Peyer's patch (tissue), 4 donors: ENCODE results near the gene PHYHIPL.

Experiments used
- POLR2A ChIP-seq, 2 donors: fragments of 450-650 bp; IDR thresholded peaks; one replicate each; pipeline ENCODE4 v1.5.1; 2017; ENCODE audit warnings: antibody characterized with exemption in 2 of 2, mild to moderate bottlenecking in 2 of 2, moderate library complexity in 2 of 2
- TF ChIP-seq, protein P1 (sequence below), 6 experiments: fragments of 450-650 bp in 4 of 6; fragments of 200-600 bp in 2 of 6; sonication (generic) in 1 of 6; IDR thresholded peaks; one replicate each; pipeline ENCODE4 v1.5.1; 2017 to 2019; ENCODE audit warnings: antibody characterized with exemption in 6 of 6, mild to moderate bottlenecking in 3 of 6, moderate library complexity in 1 of 6

DNA sequence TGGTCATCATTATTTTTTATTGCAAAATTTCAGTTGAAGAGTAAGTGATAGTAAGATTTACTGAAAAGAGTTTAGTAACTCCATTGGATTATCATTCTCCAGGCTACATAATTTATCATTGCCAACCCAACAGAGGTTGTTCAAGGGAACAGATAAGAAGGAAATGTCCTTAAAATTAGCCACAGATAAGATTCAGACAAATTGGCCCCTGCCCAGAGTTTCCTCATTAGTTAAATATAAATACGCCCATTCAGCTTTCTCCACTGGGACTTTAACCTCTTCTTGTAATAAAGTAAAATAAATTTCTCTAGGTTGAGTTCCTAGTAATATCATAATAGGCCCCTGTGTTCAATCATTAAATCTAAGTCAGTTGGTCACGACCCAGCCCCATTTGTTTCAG lies 27.7 kb upstream of the PHYHIPL start:
- TF ChIP-seq, protein P1, sequence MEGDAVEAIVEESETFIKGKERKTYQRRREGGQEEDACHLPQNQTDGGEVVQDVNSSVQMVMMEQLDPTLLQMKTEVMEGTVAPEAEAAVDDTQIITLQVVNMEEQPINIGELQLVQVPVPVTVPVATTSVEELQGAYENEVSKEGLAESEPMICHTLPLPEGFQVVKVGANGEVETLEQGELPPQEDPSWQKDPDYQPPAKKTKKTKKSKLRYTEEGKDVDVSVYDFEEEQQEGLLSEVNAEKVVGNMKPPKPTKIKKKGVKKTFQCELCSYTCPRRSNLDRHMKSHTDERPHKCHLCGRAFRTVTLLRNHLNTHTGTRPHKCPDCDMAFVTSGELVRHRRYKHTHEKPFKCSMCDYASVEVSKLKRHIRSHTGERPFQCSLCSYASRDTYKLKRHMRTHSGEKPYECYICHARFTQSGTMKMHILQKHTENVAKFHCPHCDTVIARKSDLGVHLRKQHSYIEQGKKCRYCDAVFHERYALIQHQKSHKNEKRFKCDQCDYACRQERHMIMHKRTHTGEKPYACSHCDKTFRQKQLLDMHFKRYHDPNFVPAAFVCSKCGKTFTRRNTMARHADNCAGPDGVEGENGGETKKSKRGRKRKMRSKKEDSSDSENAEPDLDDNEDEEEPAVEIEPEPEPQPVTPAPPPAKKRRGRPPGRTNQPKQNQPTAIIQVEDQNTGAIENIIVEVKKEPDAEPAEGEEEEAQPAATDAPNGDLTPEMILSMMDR (IDR thresholded peaks at IDR 0.05), result no peak
- no peak for TF ChIP-seq POLR2A (IDR thresholded peaks at IDR 0.05)
